AG20443 (cell line): ENCODE data around the gene TMEM74B.
A peak's percentile ranks its signal among the peaks of the same experiment; 100 is the strongest.
"Not testable (repeated sequence)": the region's sequence is repeated elsewhere in the genome, so short reads cannot be mapped to it uniquely, and the experiment has no call there.

Experiments used
- DNase-seq: peaks from one replicate; pipeline ENCODE4 v3.0.0; 2012; ENCODE audit warnings: low spot score, mixed read lengths

TMEM74B gene

GRCh38 chr20:1178623-1179022 is 6.2 kb downstream of the TMEM74B start:
- DNase-seq, result no peak

- DNase-seq, result no peak
Measured at GRCh38 chr20:1178103-1178502, 6.7 kb downstream of the TMEM74B start.

GRCh38 chr20:1177680-1178079 is 7.1 kb downstream of the TMEM74B start:
- DNase-seq, result peak; percentile 30

- no peak for DNase-seq
Measured at GRCh38 chr20:1174787-1175186, 10.0 kb downstream of the TMEM74B start.

GRCh38 chr20:1173698-1174097 is 11.1 kb downstream of the TMEM74B start:
- no peak for DNase-seq

- peak; percentile 50 for DNase-seq
Measured at GRCh38 chr20:1171461-1172093, 13.2 kb downstream of the TMEM74B start.

GRCh38 chr20:1169224-1169623 is 15.6 kb downstream of the TMEM74B start:
- DNase-seq, result no peak

GRCh38 chr20:1166948-1167720 is 17.6 kb downstream of the TMEM74B start:
- no peak for DNase-seq

GRCh38 chr20:1165941-1166340 is 18.8 kb downstream of the TMEM74B start:
- no peak for DNase-seq

GRCh38 chr20:1165521-1165920 is 19.3 kb downstream of the TMEM74B start:
- DNase-seq, result no peak

- DNase-seq, result no peak
Measured at GRCh38 chr20:1164871-1165270, 19.9 kb downstream of the TMEM74B start.

- no peak for DNase-seq
Measured at GRCh38 chr20:1163653-1164052, 21.1 kb downstream of the TMEM74B start.

GRCh38 chr20:1163105-1163504 is 21.7 kb downstream of the TMEM74B start:
- no peak for DNase-seq

- no peak for DNase-seq
Measured at GRCh38 chr20:1160991-1161390, 23.8 kb downstream of the TMEM74B start.

- DNase-seq, result no peak
Measured at GRCh38 chr20:1160496-1160895, 24.3 kb downstream of the TMEM74B start.

- DNase-seq, result no peak
Measured at GRCh38 chr20:1155342-1155741, 29.4 kb downstream of the TMEM74B start.

- no peak for DNase-seq
Measured at GRCh38 chr20:1154691-1155090, 30.1 kb downstream of the TMEM74B start.

GRCh38 chr20:1154226-1154625 is 30.6 kb downstream of the TMEM74B start:
- no peak for DNase-seq

GRCh38 chr20:1150968-1151367 is 33.8 kb downstream of the TMEM74B start:
- DNase-seq, result no peak

- no peak for DNase-seq
Measured at GRCh38 chr20:1150218-1150617, 34.6 kb downstream of the TMEM74B start.

- not testable (repeated sequence) for DNase-seq
Measured at GRCh38 chr20:1149812-1150211, 35.0 kb downstream of the TMEM74B start.

- no peak for DNase-seq
Measured at GRCh38 chr20:1146957-1147356, 37.8 kb downstream of the TMEM74B start.

GRCh38 chr20:1144401-1145172 is 40.2 kb downstream of the TMEM74B start:
- no peak for DNase-seq
